Activated CD8-positive, alpha-beta memory T cell treated with anti-CD3 and anti-CD28 coated beads, Interleukin-2, amount 50 U/mL, for 24 hours (primary cell): ENCODE measurements around the gene MRPS18C.
A peak's percentile ranks its signal among the peaks of the same experiment; 100 is the strongest.
"Not testable (repeated sequence)": the region's sequence is repeated elsewhere in the genome, so short reads cannot be mapped to it uniquely, and the experiment has no call there.

Experiments
- DNase-seq: peaks from one replicate; pipeline ENCODE4 v3.0.0-alpha.2; 2020; ENCODE audit errors: extremely low read depth

The MRPS18C gene

GRCh38 chr4:83496085-83496917, 40.4 kb downstream of the MRPS18C start:
- DNase-seq = not testable (repeated sequence)

- no peak for DNase-seq
Measured at GRCh38 chr4:83498187-83498586, 42.3 kb downstream of the MRPS18C start.

- DNase-seq = not testable (repeated sequence)
Measured at GRCh38 chr4:83501671-83502070, 45.8 kb downstream of the MRPS18C start.

GRCh38 chr4:83503974-83504373, 48.1 kb downstream of the MRPS18C start:
- no peak for DNase-seq

GRCh38 chr4:83504503-83504902, 48.6 kb downstream of the MRPS18C start:
- no peak for DNase-seq

GRCh38 chr4:83504996-83505395, 49.1 kb downstream of the MRPS18C start:
- no peak for DNase-seq

- peak; percentile 13 for DNase-seq
Measured at GRCh38 chr4:83509156-83509585, 53.3 kb downstream of the MRPS18C start.

GRCh38 chr4:83510442-83510841, 54.6 kb downstream of the MRPS18C start:
- no peak for DNase-seq
